ENCODE results near the gene NISCH. TPM values are rescaled to one million over a fixed set of nuclear protein-coding genes. Genes with fewer than 3 reads are reported as not detected.

Gene NISCH
- total RNA-seq, 1 experiment from 2014 or later: 63.4 TPM

DNA sequence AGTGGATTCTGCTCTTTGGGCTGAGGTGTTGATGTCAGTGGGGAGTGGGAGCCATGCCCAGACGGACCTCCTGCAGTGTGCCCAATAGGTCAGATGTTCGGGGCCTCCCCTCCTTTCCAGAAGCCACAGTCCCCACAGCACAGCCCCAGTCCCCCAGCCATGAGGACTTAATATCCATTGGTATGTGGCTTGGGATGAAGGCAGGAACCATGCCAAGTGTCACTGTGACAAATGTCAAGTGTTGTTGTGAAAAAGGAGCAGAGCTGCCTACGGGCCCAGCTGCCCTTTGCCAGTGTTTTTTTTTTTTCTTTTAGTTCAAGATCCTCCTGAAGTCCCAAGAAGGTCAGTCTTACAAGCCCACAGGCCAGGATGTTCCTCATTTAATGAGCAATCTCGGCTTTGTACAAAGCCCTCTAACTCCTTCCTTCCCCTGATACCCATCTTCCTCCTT, 22.7 kb upstream of the NISCH start:
- in situ Hi-C loops (cut with HindIII; ENCODE audit: low pct_unique_long_range_greater_than_20kb, low sequenced_read_pairs): no loop called here
- Histone ChIP-seq H3K27ac (ENCODE audit: low read length) (no peak overlapping the region), H3K36me3 (ENCODE audit: control insufficient read depth, insufficient read depth, low read length) (no peaks in the 10 kb centered on the region), H3K27me3 (ENCODE audit: control insufficient read depth, insufficient read depth, low read length) (no peaks in the 10 kb centered on the region), H3K4me1 (ENCODE audit: control insufficient read depth, insufficient read depth, low read length) (no peaks in the 10 kb centered on the region), H3K9me3 (ENCODE audit: control insufficient read depth, insufficient read depth, low read depth, low read length) (no peaks in the 10 kb centered on the region), H3K4me3 (ENCODE audit: low read depth in 2 of 2, low read length in 2 of 2) (no peak overlapping the region)
- ATAC-seq (no peak), DNase-seq (ENCODE audit: low read depth, low spot score) (no peak)
- ChIA-PET POLR2A (no interaction called here), CTCF (interaction anchor here (3.1 kb wide), 1 partner anchor 13 kb away, joined by 9 read pairs; no protein-coding TSS in a partner anchor)
- no peak for TF ChIP-seq TCF7L2 (IDR thresholded peaks at IDR 0.05; ENCODE audit: low read depth, low read length)
- TF ChIP-seq, protein P1, sequence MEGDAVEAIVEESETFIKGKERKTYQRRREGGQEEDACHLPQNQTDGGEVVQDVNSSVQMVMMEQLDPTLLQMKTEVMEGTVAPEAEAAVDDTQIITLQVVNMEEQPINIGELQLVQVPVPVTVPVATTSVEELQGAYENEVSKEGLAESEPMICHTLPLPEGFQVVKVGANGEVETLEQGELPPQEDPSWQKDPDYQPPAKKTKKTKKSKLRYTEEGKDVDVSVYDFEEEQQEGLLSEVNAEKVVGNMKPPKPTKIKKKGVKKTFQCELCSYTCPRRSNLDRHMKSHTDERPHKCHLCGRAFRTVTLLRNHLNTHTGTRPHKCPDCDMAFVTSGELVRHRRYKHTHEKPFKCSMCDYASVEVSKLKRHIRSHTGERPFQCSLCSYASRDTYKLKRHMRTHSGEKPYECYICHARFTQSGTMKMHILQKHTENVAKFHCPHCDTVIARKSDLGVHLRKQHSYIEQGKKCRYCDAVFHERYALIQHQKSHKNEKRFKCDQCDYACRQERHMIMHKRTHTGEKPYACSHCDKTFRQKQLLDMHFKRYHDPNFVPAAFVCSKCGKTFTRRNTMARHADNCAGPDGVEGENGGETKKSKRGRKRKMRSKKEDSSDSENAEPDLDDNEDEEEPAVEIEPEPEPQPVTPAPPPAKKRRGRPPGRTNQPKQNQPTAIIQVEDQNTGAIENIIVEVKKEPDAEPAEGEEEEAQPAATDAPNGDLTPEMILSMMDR (IDR thresholded peaks at IDR 0.05): no peak
- TF ChIP-seq SIN3A (IDR thresholded peaks at IDR 0.05; ENCODE audit: borderline replicate concordance, insufficient read depth, low read depth, low read length): no peak
- TF ChIP-seq, protein P2, sequence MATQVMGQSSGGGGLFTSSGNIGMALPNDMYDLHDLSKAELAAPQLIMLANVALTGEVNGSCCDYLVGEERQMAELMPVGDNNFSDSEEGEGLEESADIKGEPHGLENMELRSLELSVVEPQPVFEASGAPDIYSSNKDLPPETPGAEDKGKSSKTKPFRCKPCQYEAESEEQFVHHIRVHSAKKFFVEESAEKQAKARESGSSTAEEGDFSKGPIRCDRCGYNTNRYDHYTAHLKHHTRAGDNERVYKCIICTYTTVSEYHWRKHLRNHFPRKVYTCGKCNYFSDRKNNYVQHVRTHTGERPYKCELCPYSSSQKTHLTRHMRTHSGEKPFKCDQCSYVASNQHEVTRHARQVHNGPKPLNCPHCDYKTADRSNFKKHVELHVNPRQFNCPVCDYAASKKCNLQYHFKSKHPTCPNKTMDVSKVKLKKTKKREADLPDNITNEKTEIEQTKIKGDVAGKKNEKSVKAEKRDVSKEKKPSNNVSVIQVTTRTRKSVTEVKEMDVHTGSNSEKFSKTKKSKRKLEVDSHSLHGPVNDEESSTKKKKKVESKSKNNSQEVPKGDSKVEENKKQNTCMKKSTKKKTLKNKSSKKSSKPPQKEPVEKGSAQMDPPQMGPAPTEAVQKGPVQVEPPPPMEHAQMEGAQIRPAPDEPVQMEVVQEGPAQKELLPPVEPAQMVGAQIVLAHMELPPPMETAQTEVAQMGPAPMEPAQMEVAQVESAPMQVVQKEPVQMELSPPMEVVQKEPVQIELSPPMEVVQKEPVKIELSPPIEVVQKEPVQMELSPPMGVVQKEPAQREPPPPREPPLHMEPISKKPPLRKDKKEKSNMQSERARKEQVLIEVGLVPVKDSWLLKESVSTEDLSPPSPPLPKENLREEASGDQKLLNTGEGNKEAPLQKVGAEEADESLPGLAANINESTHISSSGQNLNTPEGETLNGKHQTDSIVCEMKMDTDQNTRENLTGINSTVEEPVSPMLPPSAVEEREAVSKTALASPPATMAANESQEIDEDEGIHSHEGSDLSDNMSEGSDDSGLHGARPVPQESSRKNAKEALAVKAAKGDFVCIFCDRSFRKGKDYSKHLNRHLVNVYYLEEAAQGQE (IDR thresholded peaks at IDR 0.05; ENCODE audit: insufficient read depth in 1 of 2, low read depth in 2 of 2, low read length in 1 of 2): no peak
- TF ChIP-seq POLR2AphosphoS5 (IDR thresholded peaks at IDR 0.05; ENCODE audit: low read depth, low read length): no peak
- intact Hi-C loops (cut with micrococcal nuclease; ENCODE audit: unreplicated experiment): no loop called here
- no TSS peak for BruUV-seq (replicated peaks)

DNA sequence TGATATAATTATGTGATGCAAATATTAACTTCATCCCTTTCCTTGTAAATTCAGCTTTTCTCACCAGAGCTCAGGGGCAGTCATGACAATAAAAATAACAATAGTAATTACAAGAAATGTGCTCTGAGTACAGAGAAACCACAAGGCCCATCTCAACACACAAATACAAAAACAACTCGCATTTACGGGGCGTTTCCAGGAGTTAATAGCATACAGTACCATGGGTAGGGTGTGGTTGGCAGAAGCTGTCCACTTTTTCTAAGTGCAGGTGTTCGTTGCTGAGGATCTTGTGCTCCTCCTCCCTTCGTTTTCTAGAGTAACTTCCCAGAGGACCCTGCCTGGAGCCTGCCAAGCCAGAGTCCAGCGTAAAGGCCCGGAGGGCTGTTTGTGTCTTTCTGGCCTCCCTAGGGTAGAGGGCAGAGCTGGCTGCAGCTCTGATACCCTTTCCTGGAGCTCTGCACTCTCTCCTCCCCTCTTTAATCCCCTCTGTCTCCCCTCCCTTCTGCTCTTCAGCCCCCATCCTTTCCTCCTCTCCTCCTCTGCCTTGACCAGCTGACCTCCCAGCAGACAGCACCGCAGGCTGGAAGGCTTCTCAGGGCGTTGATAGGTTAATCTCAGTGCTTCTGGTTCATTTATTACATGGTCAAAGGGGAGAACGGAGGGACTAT, 21.9 kb upstream of the NISCH start:
- intact Hi-C loops (cut with micrococcal nuclease; ENCODE audit: unreplicated experiment): no loop called here

More for the DNA sequence above, 21.9 kb upstream of the NISCH start:
- BruUV-seq (replicated peaks): no TSS peak
- no peak for ATAC-seq
- no peak overlapping the region for H3K27ac ChIP-seq (ENCODE audit: low read length)
- H3K4me1 ChIP-seq (ENCODE audit: control insufficient read depth, insufficient read depth, low read length): no peaks in the 10 kb centered on the region
- TF ChIP-seq POLR2AphosphoS5 (IDR thresholded peaks at IDR 0.05; ENCODE audit: low read depth, low read length): no peak
- TF ChIP-seq, protein P1 (IDR thresholded peaks at IDR 0.05): no peak
- TF ChIP-seq, protein P2 (IDR thresholded peaks at IDR 0.05; ENCODE audit: insufficient read depth in 1 of 2, low read depth in 2 of 2, low read length in 1 of 2): no peak
- no peak for TF ChIP-seq SIN3A (IDR thresholded peaks at IDR 0.05; ENCODE audit: borderline replicate concordance, insufficient read depth, low read depth, low read length)
- no peak for TF ChIP-seq TCF7L2 (IDR thresholded peaks at IDR 0.05; ENCODE audit: low read depth, low read length)
- CTCF ChIA-PET: interaction anchor here (0.6 to 3.1 kb wide), 2 partner anchors 12 to 200 kb away, joined by 6 to 9 read pairs; no protein-coding TSS in a partner anchor
- DNase-seq (ENCODE audit: low read depth, low spot score): no peak
- no peaks in the 10 kb centered on the region for H3K36me3 ChIP-seq (ENCODE audit: control insufficient read depth, insufficient read depth, low read length)
- H3K4me3 ChIP-seq (ENCODE audit: low read depth in 2 of 2, low read length in 2 of 2): no peak overlapping the region
- POLR2A ChIA-PET: no interaction called here
- in situ Hi-C loops (cut with HindIII; ENCODE audit: low pct_unique_long_range_greater_than_20kb, low sequenced_read_pairs): no loop called here
- no peaks in the 10 kb centered on the region for H3K27me3 ChIP-seq (ENCODE audit: control insufficient read depth, insufficient read depth, low read length)
- no peaks in the 10 kb centered on the region for H3K9me3 ChIP-seq (ENCODE audit: control insufficient read depth, insufficient read depth, low read depth, low read length)

All from Panc1 (cell line).